Liver (tissue), 3 donors: ENCODE results near the gene SMOC1.

Experiments used
- ATF3 ChIP-seq: IDR thresholded peaks from 2 replicates; pipeline ENCODE4 v1.6.1; 2016; ENCODE audit warnings: antibody characterized with exemption
- CTCF ChIP-seq: fragments of 150-350 bp; IDR thresholded peaks from 2 replicates; pipeline ENCODE4 v1.5.1; 2017; ENCODE audit warnings: improper control_type of control experiment, low read depth, low read length; ENCODE audit not compliant: missing input control
- FOXA1 ChIP-seq: IDR thresholded peaks from 2 replicates; pipeline ENCODE4 v1.6.1; 2016; ENCODE audit warnings: antibody characterized with exemption
- GABPA ChIP-seq, 2 donors: IDR thresholded peaks in 1 of 2; conservative IDR thresholded peaks in 1 of 2; 2 replicates each; pipeline ENCODE4 v1.6.1; 2016; ENCODE audit warnings: antibody characterized with exemption in 2 of 2, mild to moderate bottlenecking in 1 of 2, moderate library complexity in 1 of 2
- JUND ChIP-seq, 2 donors: IDR thresholded peaks; 2 replicates each; pipeline ENCODE4 v1.6.1; 2016; ENCODE audit warnings: antibody characterized with exemption in 2 of 2
- MAX ChIP-seq: IDR thresholded peaks from 2 replicates; pipeline ENCODE4 v1.6.1; 2016; ENCODE audit warnings: antibody characterized with exemption
- NR2F2 ChIP-seq: IDR thresholded peaks from 2 replicates; pipeline ENCODE4 v1.6.1; 2016; ENCODE audit warnings: antibody characterized with exemption
- RAD21 ChIP-seq, 2 donors: IDR thresholded peaks; 2 replicates each; pipeline ENCODE4 v1.6.1; 2016; ENCODE audit warnings: antibody characterized with exemption in 2 of 2, mild to moderate bottlenecking in 2 of 2
- REST ChIP-seq: IDR thresholded peaks from 2 replicates; pipeline ENCODE4 v1.6.1; 2016; ENCODE audit warnings: antibody characterized with exemption, mild to moderate bottlenecking
- SP1 ChIP-seq: IDR thresholded peaks from 2 replicates; pipeline ENCODE4 v1.6.1; 2018; ENCODE audit warnings: antibody characterized with exemption, mild to moderate bottlenecking
- TAF1 ChIP-seq: conservative IDR thresholded peaks from 2 replicates; pipeline ENCODE4 v1.6.1; 2016; ENCODE audit warnings: antibody characterized with exemption, mild to moderate bottlenecking
- YY1 ChIP-seq: IDR thresholded peaks from 2 replicates; pipeline ENCODE4 v1.6.1; 2016; ENCODE audit warnings: antibody characterized with exemption, mild to moderate bottlenecking
- donor health status: healthy.
- donor health status: healthy.

GRCh38 chr14:70067810-70068209, 188.6 kb downstream of the SMOC1 start:
- TF ChIP-seq CTCF (no peak), YY1 (no peak), JUND (IDR thresholded peaks at IDR 0.05) (no peak), REST (no peak), NR2F2 (no peak), SP1 (no peak), RAD21 (IDR thresholded peaks at IDR 0.05) (no peak), GABPA (IDR thresholded peaks at IDR 0.05 in 1 of 2, conservative IDR thresholded peaks at IDR 0.05 in 1 of 2) (no peak), MAX (no peak), TAF1 (no peak), FOXA1 (no peak), ATF3 (no peak)
